Kidney (tissue), 14 donors: Measurements from ENCODE around the gene PSMC3. TPM values are rescaled to one million over a fixed set of nuclear protein-coding genes. Genes with fewer than 3 reads are reported as not detected.

Source experiments
- DNase-seq, 5 donors: peaks; one replicate each; pipeline ENCODE4 v3.0.0-alpha.2; 2013 to 2020
- FAIRE-seq: peaks from 2 replicates; lab custom pipeline; 2012; peaks lifted over from hg19 to GRCh38; lab: Jason Lieb, UNC
- H3K27ac ChIP-seq, 2 donors: one replicate each; pipeline ENCODE4 v1.7.0; 2013; ENCODE audit warnings: low read depth in 2 of 2, low read length in 2 of 2, inconsistent platforms in 1 of 2
- H3K27me3 ChIP-seq: one replicate; pipeline ENCODE4 v1.7.1; 2013; ENCODE audit warnings: low read length, inconsistent platforms; ENCODE audit not compliant: control insufficient read depth, insufficient read depth
- H3K36me3 ChIP-seq, 3 donors: one replicate each; pipeline versions ENCODE4 v1.7.0 to v1.7.1; 2013; ENCODE audit warnings: low read length in 3 of 3, control low read depth in 1 of 3, inconsistent platforms in 1 of 3; ENCODE audit not compliant: insufficient read depth in 3 of 3, control insufficient read depth in 2 of 3
- H3K4me1 ChIP-seq, 3 donors: one replicate each; pipeline versions ENCODE4 v1.7.0 to v1.7.1; 2013; ENCODE audit warnings: low read length in 3 of 3, inconsistent platforms in 1 of 3, low read depth in 1 of 3; ENCODE audit not compliant: control insufficient read depth in 2 of 3, insufficient read depth in 2 of 3
- H3K4me3 ChIP-seq, 3 donors: one replicate each; pipeline versions ENCODE4 v1.7.0 to v1.8.1; 2013; ENCODE audit warnings: low read length in 3 of 3, control low read depth in 1 of 3, inconsistent platforms in 1 of 3
- H3K9ac ChIP-seq, 3 donors: one replicate each; pipeline versions ENCODE4 v1.7.0 to v1.7.1; 2013; ENCODE audit warnings: low read length in 3 of 3, control low read depth in 1 of 3, inconsistent platforms in 1 of 3
- H3K9me3 ChIP-seq, 3 donors: one replicate each; pipeline versions ENCODE4 v1.7.0 to v1.7.1; 2013; ENCODE audit warnings: low read length in 3 of 3, control low read depth in 1 of 3, inconsistent platforms in 1 of 3; ENCODE audit not compliant: control insufficient read depth in 2 of 3, insufficient read depth in 1 of 3
- CTCF ChIP-seq: IDR thresholded peaks from 3 replicates; pipeline ENCODE4 v1.5.1; 2012; ENCODE audit warnings: mild to moderate bottlenecking, moderate library complexity, borderline replicate concordance; ENCODE audit not compliant: insufficient read depth; ENCODE audit errors: extremely low read depth
- intact Hi-C: fragments of 100-400 bp; cut with DNase I; formaldehyde crosslinking; loops from one replicate; pipeline ENCODE4 v1.11.1; 2022
- polyA plus RNA-seq: library from polyadenylated mRNA; stranded (reverse); fragments of 350-450 nt; fragmentation: Illumina TruSeq; extraction: RNeasy Lipid Tissue Mini Kit (QIAGEN cat#74804); gene quantifications from one replicate; pipeline ENCODE4 v1.2.3, GENCODE V29; 2014; ENCODE audit warnings: low read depth, low replicate concordance; ENCODE audit not compliant: insufficient read depth
- total RNA-seq: library from RNA; stranded (reverse); fragmentation: NEBNext Ultra II Directional; extraction: Animal tissue kit (Norgen Biotek cat#: 25700); gene quantifications from one replicate; pipeline ENCODE4 v1.2.1, GENCODE V29; 2021
- donor health status: control.
- donor health status: control.
- donor health status: control.
- donor health status: control.
- donor health status: control.
- donor health status: DM: yes; HTN: yes; CAD: no.
- donor health status: Normal renal cell carcinoma (clear cell type).

The PSMC3 gene
- total and polyA plus RNA-seq, 2 donors from 2014 or later = 103 to 171 TPM

- no peak for TF ChIP-seq CTCF
- H3K4me3 ChIP-seq = no peak overlapping the region
- H3K9ac ChIP-seq = no peak overlapping the region
- intact Hi-C loops = no loop called here
- H3K9me3 ChIP-seq = no peaks in the 10 kb centered on the region
- H3K4me1 ChIP-seq = no peaks in the 10 kb centered on the region
- no peaks in the 10 kb centered on the region for H3K36me3 ChIP-seq
- DNase-seq (no peak), FAIRE-seq (no peak)
- H3K27ac ChIP-seq = no peak overlapping the region
- no peaks in the 10 kb centered on the region for H3K27me3 ChIP-seq
Measured at GRCh38 chr11:47442514-47442913, 16.3 kb upstream of the PSMC3 start.

GRCh38 chr11:47441421-47441820 is 15.2 kb upstream of the PSMC3 start:
- H3K36me3 ChIP-seq = no peaks in the 10 kb centered on the region
- H3K4me3 ChIP-seq = no peak overlapping the region
- H3K27ac ChIP-seq = no peak overlapping the region
- TF ChIP-seq CTCF = no peak
- H3K27me3 ChIP-seq = no peaks in the 10 kb centered on the region
- no peaks in the 10 kb centered on the region for H3K4me1 ChIP-seq
- no peak for DNase-seq
- H3K9ac ChIP-seq = no peak overlapping the region
- intact Hi-C loops = no loop called here
- FAIRE-seq = no peak
- no peaks in the 10 kb centered on the region for H3K9me3 ChIP-seq

GRCh38 chr11:47440054-47440476 is 13.8 kb upstream of the PSMC3 start:
- H3K9me3 ChIP-seq = no peaks in the 10 kb centered on the region
- intact Hi-C loops = no loop called here

More at GRCh38 chr11:47440054-47440476, 13.8 kb upstream of the PSMC3 start:
- Histone ChIP-seq H3K27ac (no peak overlapping the region), H3K4me1 (no peaks in the 10 kb centered on the region), H3K4me3 (no peak overlapping the region), H3K27me3 (no peaks in the 10 kb centered on the region), H3K36me3 (no peaks in the 10 kb centered on the region), H3K9ac (no peak overlapping the region)
- FAIRE-seq = no peak
- no peak for DNase-seq
- TF ChIP-seq CTCF = no peak
